Measurements from ENCODE around the gene ERI2. TPM values are rescaled to one million over a fixed set of nuclear protein-coding genes. Genes with fewer than 3 reads are reported as not detected.

Gene ERI2
- total and polyA plus RNA-seq, 2 of the 13 experiments (the other 11 are each of a cell fraction or from before 2014, with no cell fraction given) = 17.4 to 41.3 TPM

- no peak for TF ChIP-seq ZNF205 (CRISPR knock-in tag; IDR thresholded peaks at IDR 0.05)
- 0 out of 2 replicates have a peak, but pooled peaks have one; percentile 22 for TF ChIP-seq ATF1 (CRISPR knock-in tag; IDR thresholded peaks at IDR 0.05)
- TF ChIP-seq XRCC5 (optimal IDR thresholded peaks at IDR 0.05; ENCODE audit: low read length) = no peak
- no peak for TF ChIP-seq ZHX1 (CRISPR knock-in tag; IDR thresholded peaks at IDR 0.05; ENCODE audit: low read depth)
- no peak for TF ChIP-seq ZNF841 (CRISPR knock-in tag; IDR thresholded peaks at IDR 0.05; ENCODE audit: borderline replicate concordance)
- TF ChIP-seq SAP130 (CRISPR knock-in tag; IDR thresholded peaks at IDR 0.05; ENCODE audit: low read depth) = no peak
- TF ChIP-seq, protein P1, sequence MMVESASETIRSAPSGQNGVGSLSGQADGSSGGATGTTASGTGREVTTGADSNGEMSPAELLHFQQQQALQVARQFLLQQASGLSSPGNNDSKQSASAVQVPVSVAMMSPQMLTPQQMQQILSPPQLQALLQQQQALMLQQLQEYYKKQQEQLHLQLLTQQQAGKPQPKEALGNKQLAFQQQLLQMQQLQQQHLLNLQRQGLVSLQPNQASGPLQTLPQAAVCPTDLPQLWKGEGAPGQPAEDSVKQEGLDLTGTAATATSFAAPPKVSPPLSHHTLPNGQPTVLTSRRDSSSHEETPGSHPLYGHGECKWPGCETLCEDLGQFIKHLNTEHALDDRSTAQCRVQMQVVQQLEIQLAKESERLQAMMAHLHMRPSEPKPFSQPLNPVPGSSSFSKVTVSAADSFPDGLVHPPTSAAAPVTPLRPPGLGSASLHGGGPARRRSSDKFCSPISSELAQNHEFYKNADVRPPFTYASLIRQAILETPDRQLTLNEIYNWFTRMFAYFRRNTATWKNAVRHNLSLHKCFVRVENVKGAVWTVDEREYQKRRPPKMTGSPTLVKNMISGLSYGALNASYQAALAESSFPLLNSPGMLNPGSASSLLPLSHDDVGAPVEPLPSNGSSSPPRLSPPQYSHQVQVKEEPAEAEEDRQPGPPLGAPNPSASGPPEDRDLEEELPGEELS (CRISPR knock-in tag; IDR thresholded peaks at IDR 0.05) = peak; percentile 52
- TF ChIP-seq MAX (IDR thresholded peaks at IDR 0.05) = 0 out of 2 replicates have a peak, but pooled peaks have one; percentile 49
- TF ChIP-seq KLF9 (CRISPR knock-in tag; IDR thresholded peaks at IDR 0.05; ENCODE audit: low read depth) = no peak
- TF ChIP-seq DR1 (CRISPR knock-in tag; IDR thresholded peaks at IDR 0.05) = no peak
- TF ChIP-seq KDM5A (IDR thresholded peaks at IDR 0.05; ENCODE audit: borderline replicate concordance, low read length) = no peak
- TF ChIP-seq RFX3 (CRISPR knock-in tag; IDR thresholded peaks at IDR 0.05) = no peak
- 0 out of 2 replicates have a peak, but pooled peaks have one; percentile 17 for TF ChIP-seq KMT2A (CRISPR knock-in tag; IDR thresholded peaks at IDR 0.05)
- TF ChIP-seq SYNCRIP (IDR thresholded peaks at IDR 0.05; ENCODE audit: insufficient read depth, low read depth, low read length) = no peak
- no peak for TF ChIP-seq GATAD1 (CRISPR knock-in tag; IDR thresholded peaks at IDR 0.05)
- no peak for TF ChIP-seq FOXO1 (CRISPR knock-in tag; IDR thresholded peaks at IDR 0.05)
- no peak for TF ChIP-seq HIVEP1 (CRISPR knock-in tag; IDR thresholded peaks at IDR 0.05)
- TF ChIP-seq, protein P2, sequence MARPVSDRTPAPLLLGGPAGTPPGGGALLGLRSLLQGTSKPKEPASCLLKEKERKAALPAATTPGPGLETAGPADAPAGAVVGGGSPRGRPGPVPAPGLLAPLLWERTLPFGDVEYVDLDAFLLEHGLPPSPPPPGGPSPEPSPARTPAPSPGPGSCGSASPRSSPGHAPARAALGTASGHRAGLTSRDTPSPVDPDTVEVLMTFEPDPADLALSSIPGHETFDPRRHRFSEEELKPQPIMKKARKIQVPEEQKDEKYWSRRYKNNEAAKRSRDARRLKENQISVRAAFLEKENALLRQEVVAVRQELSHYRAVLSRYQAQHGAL (CRISPR knock-in tag; IDR thresholded peaks at IDR 0.05; ENCODE audit: not compliant biosample characterization) = no peak
- no peak for TF ChIP-seq HMGXB3 (CRISPR knock-in tag; IDR thresholded peaks at IDR 0.05; ENCODE audit: borderline replicate concordance)
- TF ChIP-seq ZSCAN21 (CRISPR knock-in tag; IDR thresholded peaks at IDR 0.05; ENCODE audit: borderline replicate concordance) = no peak
- no peak for TF ChIP-seq ETV5 (CRISPR knock-in tag; IDR thresholded peaks at IDR 0.05; ENCODE audit: borderline replicate concordance)
Observed at GRCh38 chr16:20854963-20855362, 48.7 kb upstream of the ERI2 start (continued).

Measured in HepG2 (cell line).